Astrocyte (in vitro differentiated cells and primary cell): ENCODE results near the gene SERTAD4. TPM values are rescaled to one million over a fixed set of nuclear protein-coding genes. Genes with fewer than 3 reads are reported as not detected.
A peak's percentile ranks its signal among the peaks of the same experiment; 100 is the strongest.

ENCODE experiments used
- DNase-seq: peaks from one replicate; pipeline ENCODE4 v3.0.0-alpha.2; 2010; ENCODE audit warnings: low read depth
- FAIRE-seq: peaks from 2 replicates; lab custom pipeline; 2011; peaks lifted over from hg19 to GRCh38; lab: Jason Lieb, UNC
- H2AFZ ChIP-seq: 2 replicates; pipeline ENCODE4 v1.6.0; 2012; ENCODE audit warnings: low read depth, low read length, inconsistent platforms
- H3K27ac ChIP-seq: 2 replicates; pipeline ENCODE4 v1.5.1; 2011; ENCODE audit warnings: low read depth, low read length, inconsistent platforms
- H3K27me3 ChIP-seq: 2 replicates; pipeline ENCODE4 v1.6.0; 2011; ENCODE audit warnings: low read length, inconsistent platforms; ENCODE audit not compliant: insufficient read depth
- H3K36me3 ChIP-seq: 2 replicates; pipeline ENCODE4 v1.5.1; 2011; ENCODE audit warnings: low read length, inconsistent platforms; ENCODE audit not compliant: insufficient read depth
- H3K4me1 ChIP-seq: 2 replicates; pipeline ENCODE4 v1.5.1; 2011; ENCODE audit warnings: low read length, inconsistent platforms; ENCODE audit not compliant: insufficient read depth
- H3K4me2 ChIP-seq: 2 replicates; pipeline ENCODE4 v1.6.0; 2012; ENCODE audit warnings: low read length, inconsistent platforms
- H3K4me3 ChIP-seq: 2 replicates; pipeline ENCODE4 v1.5.1; 2011; ENCODE audit warnings: low read depth, mild to moderate bottlenecking, low read length, inconsistent platforms; ENCODE audit not compliant: insufficient read depth
- H3K79me2 ChIP-seq: 2 replicates; pipeline ENCODE4 v1.6.0; 2012; ENCODE audit warnings: mild to moderate bottlenecking, low read length, inconsistent platforms; ENCODE audit not compliant: insufficient read depth
- H3K9ac ChIP-seq: 2 replicates; pipeline ENCODE4 v1.6.0; 2012; ENCODE audit warnings: mild to moderate bottlenecking, low read length, inconsistent platforms
- H3K9me3 ChIP-seq: 2 replicates; pipeline ENCODE4 v1.5.1; 2012; ENCODE audit warnings: low read depth, mild to moderate bottlenecking, low read length, inconsistent platforms; ENCODE audit not compliant: insufficient read depth
- H4K20me1 ChIP-seq: 2 replicates; pipeline ENCODE4 v1.6.0; 2012; ENCODE audit warnings: low read length, inconsistent platforms; ENCODE audit not compliant: insufficient read depth
- H3K27ac Mint-ChIP-seq: one replicate; pipeline ENCODE4 v1.8.0; 2021; ENCODE audit warnings: mild to moderate bottlenecking, mixed read lengths; ENCODE audit not compliant: unreplicated experiment
- H3K27me3 Mint-ChIP-seq: one replicate; pipeline ENCODE4 v1.8.0; 2021; ENCODE audit warnings: low read depth, mixed read lengths; ENCODE audit not compliant: unreplicated experiment
- H3K36me3 Mint-ChIP-seq: one replicate; pipeline ENCODE4 v1.8.0; 2021; ENCODE audit warnings: low read depth, mixed read lengths; ENCODE audit not compliant: unreplicated experiment
- H3K4me1 Mint-ChIP-seq: one replicate; pipeline ENCODE4 v1.8.0; 2021; ENCODE audit warnings: low read depth, mixed read lengths; ENCODE audit not compliant: unreplicated experiment
- H3K4me3 Mint-ChIP-seq: one replicate; pipeline ENCODE4 v1.8.0; 2021; ENCODE audit warnings: mild to moderate bottlenecking, moderate library complexity, mixed read lengths; ENCODE audit not compliant: unreplicated experiment
- H3K9me3 Mint-ChIP-seq: one replicate; pipeline ENCODE4 v1.8.0; 2021; ENCODE audit warnings: mild to moderate bottlenecking, mixed read lengths; ENCODE audit not compliant: unreplicated experiment
- EZH2 ChIP-seq: IDR thresholded peaks from 2 replicates; pipeline ENCODE4 v1.6.1; 2012; ENCODE audit warnings: mild to moderate bottlenecking, low read length, inconsistent platforms; ENCODE audit not compliant: insufficient read depth
- total RNA-seq: library from RNA; stranded (reverse); gene quantifications from 2 replicates; pipeline ENCODE4 v1.2.1, GENCODE V29; 2021
- TF ChIP-seq, protein P1 (sequence below): IDR thresholded peaks from 2 replicates; pipeline ENCODE4 v1.5.1; 2011; ENCODE audit warnings: low read depth, mild to moderate bottlenecking, inconsistent platforms, low read length, moderate library complexity; ENCODE audit not compliant: insufficient read depth

The SERTAD4 gene
- total RNA-seq, 1 donor from 2014 or later, result 4.6 TPM

DNA sequence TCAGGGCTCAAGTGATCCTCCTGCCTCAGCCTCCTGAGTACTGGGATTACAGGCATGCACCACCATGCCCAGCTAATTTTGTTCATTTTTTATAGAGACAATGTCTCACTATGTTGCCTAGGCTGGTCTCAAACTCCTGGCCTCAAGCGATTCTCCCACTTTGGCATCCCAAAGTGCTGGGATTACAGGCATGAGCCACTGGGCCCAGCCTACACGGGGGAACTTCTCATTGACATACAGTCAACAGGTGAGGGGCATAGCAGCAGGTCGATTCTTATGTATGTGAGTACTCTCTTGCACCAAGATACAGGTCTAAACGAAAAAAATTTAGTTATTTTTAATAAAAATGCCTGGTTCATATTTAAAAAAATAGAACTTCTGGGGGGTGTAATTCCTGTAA is 56.7 kb downstream of the SERTAD4 start:
- Histone ChIP-seq H3K27ac (no peak overlapping the region), H3K4me1 (peaks cover 18% of the 10 kb centered on the region), H2AFZ (no peak overlapping the region), H4K20me1 (no peaks in the 10 kb centered on the region), H3K9ac (no peak overlapping the region), H3K4me3 (no peak overlapping the region), H3K79me2 (no peaks in the 10 kb centered on the region), H3K9me3 (no peaks in the 10 kb centered on the region), H3K4me2 (no peak overlapping the region), H3K27me3 (peaks cover 29% of the 10 kb centered on the region), H3K36me3 (no peaks in the 10 kb centered on the region)
- Mint-ChIP-seq H3K4me1 (no peaks in the 10 kb centered on the region), H3K27me3 (peaks cover 27% of the 10 kb centered on the region), H3K4me3 (no peak overlapping the region), H3K27ac (no peak overlapping the region), H3K9me3 (no peaks in the 10 kb centered on the region), H3K36me3 (no peaks in the 10 kb centered on the region)
- DNase-seq (no peak), FAIRE-seq (no peak)
- TF ChIP-seq EZH2, result no peak
- TF ChIP-seq, protein P1, sequence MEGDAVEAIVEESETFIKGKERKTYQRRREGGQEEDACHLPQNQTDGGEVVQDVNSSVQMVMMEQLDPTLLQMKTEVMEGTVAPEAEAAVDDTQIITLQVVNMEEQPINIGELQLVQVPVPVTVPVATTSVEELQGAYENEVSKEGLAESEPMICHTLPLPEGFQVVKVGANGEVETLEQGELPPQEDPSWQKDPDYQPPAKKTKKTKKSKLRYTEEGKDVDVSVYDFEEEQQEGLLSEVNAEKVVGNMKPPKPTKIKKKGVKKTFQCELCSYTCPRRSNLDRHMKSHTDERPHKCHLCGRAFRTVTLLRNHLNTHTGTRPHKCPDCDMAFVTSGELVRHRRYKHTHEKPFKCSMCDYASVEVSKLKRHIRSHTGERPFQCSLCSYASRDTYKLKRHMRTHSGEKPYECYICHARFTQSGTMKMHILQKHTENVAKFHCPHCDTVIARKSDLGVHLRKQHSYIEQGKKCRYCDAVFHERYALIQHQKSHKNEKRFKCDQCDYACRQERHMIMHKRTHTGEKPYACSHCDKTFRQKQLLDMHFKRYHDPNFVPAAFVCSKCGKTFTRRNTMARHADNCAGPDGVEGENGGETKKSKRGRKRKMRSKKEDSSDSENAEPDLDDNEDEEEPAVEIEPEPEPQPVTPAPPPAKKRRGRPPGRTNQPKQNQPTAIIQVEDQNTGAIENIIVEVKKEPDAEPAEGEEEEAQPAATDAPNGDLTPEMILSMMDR, result no peak

DNA sequence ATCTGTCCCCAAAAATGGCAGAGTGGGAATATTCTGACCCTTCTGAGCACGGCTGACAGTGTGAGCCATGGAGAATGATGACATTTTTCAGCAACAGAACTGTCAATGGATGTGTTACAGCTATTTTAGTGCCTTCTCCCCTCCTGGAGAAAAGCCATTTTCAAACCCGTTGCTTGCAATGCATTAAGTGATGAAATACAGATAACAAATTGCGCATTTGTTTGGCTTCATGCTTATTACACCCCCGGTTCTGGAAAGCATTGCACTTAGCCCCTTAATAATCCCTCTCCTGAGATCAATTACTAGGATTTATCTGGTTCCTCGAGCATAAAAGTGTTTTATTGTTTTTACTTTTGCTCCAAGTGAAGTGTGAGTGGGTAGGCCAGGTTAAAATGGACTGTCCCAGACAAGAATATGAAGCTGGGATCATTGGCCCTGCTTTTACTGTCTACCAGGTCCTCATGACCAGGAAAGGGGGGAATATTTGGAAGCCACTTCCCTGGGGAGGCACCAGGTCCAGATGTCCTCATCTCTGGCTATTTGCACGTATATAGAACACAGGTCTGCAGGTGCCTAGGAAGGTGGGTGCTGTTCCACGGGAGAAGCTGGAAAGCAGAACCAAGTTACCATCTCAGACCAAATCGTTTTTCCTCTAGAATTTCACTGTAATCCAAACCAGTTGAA is 58.6 kb downstream of the SERTAD4 start:
- Mint-ChIP-seq H3K36me3 (no peaks in the 10 kb centered on the region), H3K4me1 (peaks cover 7% of the 10 kb centered on the region)
- no peak for TF ChIP-seq EZH2
- TF ChIP-seq, protein P1, result no peak

DNA sequence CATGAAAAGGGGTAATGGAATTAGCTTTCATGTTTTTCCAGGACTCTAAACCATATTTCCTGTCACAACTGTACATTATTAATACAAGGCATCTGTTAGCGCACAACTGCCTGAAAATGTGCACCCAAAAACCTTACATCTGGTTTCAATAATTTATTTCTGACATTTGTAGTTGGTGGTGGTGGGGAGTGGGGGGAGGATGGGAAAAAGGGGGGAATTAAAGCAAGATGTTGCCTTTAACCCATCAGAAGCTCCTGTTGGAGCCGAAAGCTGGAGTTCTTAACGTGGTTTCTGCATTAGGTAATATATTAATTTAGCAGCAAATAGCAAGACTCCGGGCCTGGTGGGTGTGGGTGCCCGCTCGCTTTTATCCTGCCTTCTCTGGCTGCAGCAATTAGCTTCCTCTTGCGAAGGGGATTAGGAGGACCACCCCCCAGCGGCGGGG is 59.2 kb downstream of the SERTAD4 start:
- Histone ChIP-seq H3K36me3 (no peaks in the 10 kb centered on the region), H3K4me3 (no peak overlapping the region), H3K4me2 (peak overlapping the region; percentile 81), H3K27ac (no peak overlapping the region), H3K4me1 (peaks cover 18% of the 10 kb centered on the region), H3K27me3 (peaks cover 18% of the 10 kb centered on the region), H3K9ac (peak overlapping the region; percentile 70), H3K9me3 (no peaks in the 10 kb centered on the region), H2AFZ (peak overlapping the region; percentile 71), H3K79me2 (no peaks in the 10 kb centered on the region), H4K20me1 (no peaks in the 10 kb centered on the region)
- Mint-ChIP-seq H3K4me1 (peaks cover 7% of the 10 kb centered on the region), H3K27me3 (peaks cover 21% of the 10 kb centered on the region), H3K36me3 (no peaks in the 10 kb centered on the region), H3K9me3 (no peaks in the 10 kb centered on the region), H3K27ac (no peak overlapping the region), H3K4me3 (no peak overlapping the region)
- FAIRE-seq, result no peak
- TF ChIP-seq EZH2, result no peak
- TF ChIP-seq, protein P1, result no peak
- peak; percentile 85 for DNase-seq

More for the DNA sequence above, 58.6 kb downstream of the SERTAD4 start:
- Histone ChIP-seq H3K4me2 (peak overlapping the region; percentile 81), H3K4me3 (no peak overlapping the region), H3K9me3 (no peaks in the 10 kb centered on the region), H3K9ac (no peak overlapping the region), H3K4me1 (peaks cover 18% of the 10 kb centered on the region), H3K79me2 (no peaks in the 10 kb centered on the region), H3K27ac (no peak overlapping the region), H4K20me1 (no peaks in the 10 kb centered on the region), H3K27me3 (peaks cover 18% of the 10 kb centered on the region), H3K36me3 (no peaks in the 10 kb centered on the region), H2AFZ (no peak overlapping the region)
- DNase-seq (no peak), FAIRE-seq (no peak)
- no peak overlapping the region for H3K27ac Mint-ChIP-seq
- peaks cover 21% of the 10 kb centered on the region for H3K27me3 Mint-ChIP-seq
- H3K4me3 Mint-ChIP-seq, result no peak overlapping the region
- no peaks in the 10 kb centered on the region for H3K9me3 Mint-ChIP-seq
